Measurements from ENCODE around the gene KIF3B.

Gene KIF3B

GRCh38 chr20:32240205-32240604 lies 37.2 kb upstream of the KIF3B start:
- peak; percentile 49; the same call in 1 of the 2 replicates for TF ChIP-seq CTCF (IDR thresholded peaks at IDR 0.05)

GRCh38 chr20:32241807-32242206 lies 35.6 kb upstream of the KIF3B start:
- no peak for TF ChIP-seq CTCF (IDR thresholded peaks at IDR 0.05)

- TF ChIP-seq CTCF (IDR thresholded peaks at IDR 0.05) = no peak
Observed at GRCh38 chr20:32244150-32244823, 33.2 kb upstream of the KIF3B start.

- TF ChIP-seq CTCF (IDR thresholded peaks at IDR 0.05) = no peak
Observed at GRCh38 chr20:32244959-32245358, 32.5 kb upstream of the KIF3B start.

GRCh38 chr20:32248043-32248442 lies 29.4 kb upstream of the KIF3B start:
- TF ChIP-seq CTCF (IDR thresholded peaks at IDR 0.05) = no peak

GRCh38 chr20:32249030-32249738 lies 28.3 kb upstream of the KIF3B start:
- no peak for TF ChIP-seq CTCF (IDR thresholded peaks at IDR 0.05)

GRCh38 chr20:32251470-32251869 lies 26.0 kb upstream of the KIF3B start:
- no peak for TF ChIP-seq CTCF (IDR thresholded peaks at IDR 0.05)
